K562 (cell line): ENCODE results near the gene UNC5C.

Source experiments
- CHD4 ChIP-seq: fragments of 200-600 bp; sonication (generic); IDR thresholded peaks from 3 replicates; pipeline ENCODE4 v1.6.1; 2012; ENCODE audit warnings: low read depth, mild to moderate bottlenecking, mixed read lengths, low read length, inconsistent platforms; ENCODE audit not compliant: insufficient read depth, insufficient replicate concordance, poor library complexity, severe bottlenecking
- EP300 ChIP-seq: IDR thresholded peaks from 2 replicates; pipeline ENCODE4 v1.6.1; 2012; ENCODE audit warnings: low read length, improper control_type of control experiment
- EZH2 ChIP-seq: IDR thresholded peaks from 2 replicates; pipeline ENCODE4 v1.6.1; 2012; ENCODE audit warnings: low read depth, mild to moderate bottlenecking, inconsistent platforms, low read length, borderline replicate concordance
- KAT7 ChIP-seq: sonication (generic); formaldehyde crosslinking; IDR thresholded peaks from 2 replicates; pipeline ENCODE4 v1.8.0; 2022; ENCODE audit warnings: missing genetic modification reagents, mild to moderate bottlenecking, borderline replicate concordance
- MECOM ChIP-seq: fragments of 250-450 bp; sonication (Bioruptor Pico); IDR thresholded peaks from 2 replicates; pipeline ENCODE4 v1.8.0; 2022; ENCODE audit warnings: inconsistent platforms
- PRPF4 ChIP-seq: fragments of 200-400 bp; formaldehyde crosslinking; IDR thresholded peaks from one replicate; pipeline ENCODE4 v1.6.1; 2017; ENCODE audit warnings: low read length, low read depth, mild to moderate bottlenecking; ENCODE audit not compliant: insufficient read depth, poor library complexity, severe bottlenecking
- ZNF274 ChIP-seq: IDR thresholded peaks from 2 replicates; pipeline ENCODE4 v1.6.1; 2011; ENCODE audit warnings: low read depth, mild to moderate bottlenecking, low read length, moderate library complexity, borderline replicate concordance
- TF ChIP-seq, protein P1 (sequence below): sonication (generic); formaldehyde crosslinking; IDR thresholded peaks from 2 replicates; pipeline ENCODE4 v1.8.0; 2022; ENCODE audit warnings: mild to moderate bottlenecking, low read depth, missing genetic modification reagents
- TF ChIP-seq, protein P2 (sequence below), 3 experiments: IDR thresholded peaks in 2 of 3; conservative IDR thresholded peaks in 1 of 3; 2 replicates each; pipeline ENCODE4 v1.5.1; 2011 to 2012; ENCODE audit warnings: low read length in 3 of 3, mild to moderate bottlenecking in 3 of 3, control low read depth in 2 of 3, improper control_type of control experiment in 1 of 3, inconsistent platforms in 1 of 3, low read depth in 1 of 3, mixed read lengths in 1 of 3, moderate library complexity in 1 of 3; ENCODE audit not compliant: insufficient read depth in 2 of 3
- TF ChIP-seq, protein P3 (sequence below): sonication (generic); formaldehyde crosslinking; IDR thresholded peaks from 2 replicates; pipeline ENCODE4 v1.8.0; 2022; ENCODE audit warnings: missing genetic modification reagents, mild to moderate bottlenecking, borderline replicate concordance
- TF ChIP-seq, protein P4 (sequence below): fragments of 450-650 bp; IDR thresholded peaks from 2 replicates; pipeline ENCODE4 v1.6.1; 2016

DNA sequence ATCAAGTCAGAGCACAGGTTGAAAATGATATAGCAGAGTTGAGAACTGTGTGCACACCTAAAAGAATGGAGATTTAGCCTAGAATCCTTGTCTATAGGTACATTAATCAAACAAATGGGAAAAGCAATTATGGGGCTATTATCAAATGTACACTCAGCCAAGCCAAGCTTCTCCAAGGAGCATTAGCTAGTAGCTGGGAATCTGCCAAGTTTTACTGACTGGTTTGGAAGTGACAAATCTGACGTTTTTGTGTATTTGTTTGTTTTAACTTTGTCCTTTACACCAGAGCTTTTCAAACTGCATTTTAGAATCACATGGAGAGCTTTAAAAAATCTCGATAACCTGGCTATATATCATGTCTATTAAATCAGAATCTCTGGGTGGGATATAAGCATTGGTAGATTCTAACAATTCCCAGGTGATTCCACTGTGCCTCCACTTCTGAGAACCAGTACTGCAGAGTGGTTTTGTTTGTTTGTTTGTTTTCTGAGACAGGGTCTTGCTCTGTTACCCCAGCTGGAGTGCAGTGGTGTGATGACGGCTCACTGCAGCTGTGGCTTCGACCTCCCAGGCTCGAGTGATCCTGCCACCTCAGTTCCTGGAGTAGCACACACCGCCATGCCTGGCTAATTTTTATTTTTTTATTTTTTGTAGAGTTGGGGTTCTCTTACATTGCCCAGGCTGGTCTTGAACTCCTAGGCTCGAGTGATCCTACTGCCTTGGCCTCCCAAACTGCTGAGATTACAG, 279.8 kb downstream of the UNC5C start:
- no peak for TF ChIP-seq PRPF4
- TF ChIP-seq EZH2: no peak
- TF ChIP-seq, protein P1, sequence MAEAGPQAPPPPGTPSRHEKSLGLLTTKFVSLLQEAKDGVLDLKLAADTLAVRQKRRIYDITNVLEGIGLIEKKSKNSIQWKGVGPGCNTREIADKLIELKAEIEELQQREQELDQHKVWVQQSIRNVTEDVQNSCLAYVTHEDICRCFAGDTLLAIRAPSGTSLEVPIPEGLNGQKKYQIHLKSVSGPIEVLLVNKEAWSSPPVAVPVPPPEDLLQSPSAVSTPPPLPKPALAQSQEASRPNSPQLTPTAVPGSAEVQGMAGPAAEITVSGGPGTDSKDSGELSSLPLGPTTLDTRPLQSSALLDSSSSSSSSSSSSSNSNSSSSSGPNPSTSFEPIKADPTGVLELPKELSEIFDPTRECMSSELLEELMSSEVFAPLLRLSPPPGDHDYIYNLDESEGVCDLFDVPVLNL: no peak
- no peak for TF ChIP-seq MECOM (CRISPR knock-in tag)
- TF ChIP-seq, protein P2, sequence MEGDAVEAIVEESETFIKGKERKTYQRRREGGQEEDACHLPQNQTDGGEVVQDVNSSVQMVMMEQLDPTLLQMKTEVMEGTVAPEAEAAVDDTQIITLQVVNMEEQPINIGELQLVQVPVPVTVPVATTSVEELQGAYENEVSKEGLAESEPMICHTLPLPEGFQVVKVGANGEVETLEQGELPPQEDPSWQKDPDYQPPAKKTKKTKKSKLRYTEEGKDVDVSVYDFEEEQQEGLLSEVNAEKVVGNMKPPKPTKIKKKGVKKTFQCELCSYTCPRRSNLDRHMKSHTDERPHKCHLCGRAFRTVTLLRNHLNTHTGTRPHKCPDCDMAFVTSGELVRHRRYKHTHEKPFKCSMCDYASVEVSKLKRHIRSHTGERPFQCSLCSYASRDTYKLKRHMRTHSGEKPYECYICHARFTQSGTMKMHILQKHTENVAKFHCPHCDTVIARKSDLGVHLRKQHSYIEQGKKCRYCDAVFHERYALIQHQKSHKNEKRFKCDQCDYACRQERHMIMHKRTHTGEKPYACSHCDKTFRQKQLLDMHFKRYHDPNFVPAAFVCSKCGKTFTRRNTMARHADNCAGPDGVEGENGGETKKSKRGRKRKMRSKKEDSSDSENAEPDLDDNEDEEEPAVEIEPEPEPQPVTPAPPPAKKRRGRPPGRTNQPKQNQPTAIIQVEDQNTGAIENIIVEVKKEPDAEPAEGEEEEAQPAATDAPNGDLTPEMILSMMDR (IDR thresholded peaks at IDR 0.05 in 2 of 3, conservative IDR thresholded peaks at IDR 0.05 in 1 of 3; ENCODE audit: insufficient read depth in 2 of 3, low read depth in 1 of 3, low read length in 3 of 3): no peak
- no peak for TF ChIP-seq ZNF274
- TF ChIP-seq, protein P3, sequence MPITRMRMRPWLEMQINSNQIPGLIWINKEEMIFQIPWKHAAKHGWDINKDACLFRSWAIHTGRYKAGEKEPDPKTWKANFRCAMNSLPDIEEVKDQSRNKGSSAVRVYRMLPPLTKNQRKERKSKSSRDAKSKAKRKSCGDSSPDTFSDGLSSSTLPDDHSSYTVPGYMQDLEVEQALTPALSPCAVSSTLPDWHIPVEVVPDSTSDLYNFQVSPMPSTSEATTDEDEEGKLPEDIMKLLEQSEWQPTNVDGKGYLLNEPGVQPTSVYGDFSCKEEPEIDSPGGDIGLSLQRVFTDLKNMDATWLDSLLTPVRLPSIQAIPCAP (CRISPR knock-in tag): no peak
- TF ChIP-seq KAT7 (CRISPR knock-in tag): no peak
- no peak for TF ChIP-seq EP300
- TF ChIP-seq CHD4: no peak
- TF ChIP-seq, protein P4, sequence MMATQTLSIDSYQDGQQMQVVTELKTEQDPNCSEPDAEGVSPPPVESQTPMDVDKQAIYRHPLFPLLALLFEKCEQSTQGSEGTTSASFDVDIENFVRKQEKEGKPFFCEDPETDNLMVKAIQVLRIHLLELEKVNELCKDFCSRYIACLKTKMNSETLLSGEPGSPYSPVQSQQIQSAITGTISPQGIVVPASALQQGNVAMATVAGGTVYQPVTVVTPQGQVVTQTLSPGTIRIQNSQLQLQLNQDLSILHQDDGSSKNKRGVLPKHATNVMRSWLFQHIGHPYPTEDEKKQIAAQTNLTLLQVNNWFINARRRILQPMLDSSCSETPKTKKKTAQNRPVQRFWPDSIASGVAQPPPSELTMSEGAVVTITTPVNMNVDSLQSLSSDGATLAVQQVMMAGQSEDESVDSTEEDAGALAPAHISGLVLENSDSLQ: no peak
